ENCODE measurements around the gene PTPRJ.
"Not testable (repeated sequence)": the region's sequence is repeated elsewhere in the genome, so short reads cannot be mapped to it uniquely, and the experiment has no call there.

Gene PTPRJ

DNA sequence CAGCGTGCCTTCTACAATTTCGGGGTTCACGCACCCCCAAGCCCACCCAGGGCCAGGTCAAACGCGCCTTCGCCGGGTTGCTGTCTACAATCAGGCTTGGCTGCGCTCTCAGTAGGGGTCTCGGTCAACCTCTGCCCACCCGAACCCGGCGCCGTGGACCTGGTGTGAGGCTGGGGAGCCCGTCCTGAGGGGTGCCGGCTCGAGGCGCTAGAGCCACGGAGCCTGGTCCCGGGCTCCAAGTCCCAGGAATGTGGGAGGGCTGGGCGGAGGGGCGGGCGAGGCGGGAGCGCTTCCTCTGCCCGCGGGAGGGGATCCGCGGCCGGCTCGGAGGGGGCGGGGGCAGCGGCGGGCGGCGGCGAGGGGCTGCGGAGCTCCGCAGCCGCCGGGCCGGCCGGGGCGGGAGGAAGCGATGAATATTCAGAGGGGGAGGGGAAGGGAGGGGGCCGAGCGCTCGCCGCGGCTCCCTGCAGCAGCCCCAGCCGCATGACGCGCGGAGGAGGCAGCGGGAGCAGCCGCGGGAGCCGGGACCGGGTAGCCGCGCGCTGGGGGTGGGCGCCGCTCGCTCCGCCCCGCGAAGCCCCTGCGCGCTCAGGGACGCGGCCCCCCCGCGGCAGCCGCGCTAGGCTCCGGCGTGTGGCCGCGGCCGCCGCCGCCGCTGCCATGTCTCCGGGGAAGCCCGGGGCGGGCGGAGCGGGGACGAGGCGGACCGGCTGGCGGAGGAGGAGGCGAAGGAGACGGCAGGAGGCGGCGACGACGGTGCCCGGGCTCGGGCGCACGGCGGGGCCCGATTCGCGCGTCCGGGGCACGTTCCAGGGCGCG, at the start of gene PTPRJ:
PTPRJ (plus strand) TSS at position 472 of the 819 bp plus-strand sequence. CDS start 354 bp downstream, outside the sequence.
- FAIRE-seq: no peak

DNA sequence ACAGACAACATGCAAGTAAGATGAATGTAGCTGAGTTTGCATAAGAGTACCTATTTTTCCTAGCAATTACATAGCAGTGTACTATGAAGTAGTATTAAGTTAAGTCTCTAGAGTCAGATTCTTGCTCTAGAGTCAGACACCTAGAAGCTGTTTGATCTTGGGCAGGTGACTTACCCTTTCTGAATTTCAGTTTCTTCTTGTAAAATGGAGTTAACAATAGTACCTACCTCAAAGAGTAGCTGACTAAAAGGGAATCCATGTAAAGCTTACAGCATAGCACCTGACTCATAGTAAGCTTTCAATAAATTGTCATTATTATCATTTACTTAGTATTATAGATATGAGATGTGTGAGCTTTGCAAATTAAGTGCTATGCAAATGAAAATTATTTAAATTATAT, 47.8 kb upstream of the PTPRJ start:
- no peak for FAIRE-seq

DNA sequence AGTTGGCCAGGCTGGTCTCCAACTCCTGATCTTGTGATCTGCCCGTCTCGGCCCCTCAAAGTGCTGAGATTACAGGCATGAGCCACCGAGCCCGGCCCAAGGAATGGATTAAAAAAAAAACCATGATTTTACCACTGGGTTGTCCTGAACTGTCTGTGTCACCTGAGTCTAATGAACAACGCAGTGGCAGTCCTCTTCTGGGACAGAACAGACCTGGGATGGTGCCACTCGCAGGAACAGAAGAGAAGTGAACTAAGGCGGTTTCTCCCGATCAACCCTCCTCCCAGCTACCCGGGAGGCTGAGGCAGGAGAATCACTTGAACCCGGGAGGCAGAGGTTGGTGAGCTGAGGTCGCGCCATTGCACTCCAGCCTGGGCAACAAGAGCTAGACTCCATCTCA, 46.6 kb upstream of the PTPRJ start:
- not testable (repeated sequence) for FAIRE-seq

DNA sequence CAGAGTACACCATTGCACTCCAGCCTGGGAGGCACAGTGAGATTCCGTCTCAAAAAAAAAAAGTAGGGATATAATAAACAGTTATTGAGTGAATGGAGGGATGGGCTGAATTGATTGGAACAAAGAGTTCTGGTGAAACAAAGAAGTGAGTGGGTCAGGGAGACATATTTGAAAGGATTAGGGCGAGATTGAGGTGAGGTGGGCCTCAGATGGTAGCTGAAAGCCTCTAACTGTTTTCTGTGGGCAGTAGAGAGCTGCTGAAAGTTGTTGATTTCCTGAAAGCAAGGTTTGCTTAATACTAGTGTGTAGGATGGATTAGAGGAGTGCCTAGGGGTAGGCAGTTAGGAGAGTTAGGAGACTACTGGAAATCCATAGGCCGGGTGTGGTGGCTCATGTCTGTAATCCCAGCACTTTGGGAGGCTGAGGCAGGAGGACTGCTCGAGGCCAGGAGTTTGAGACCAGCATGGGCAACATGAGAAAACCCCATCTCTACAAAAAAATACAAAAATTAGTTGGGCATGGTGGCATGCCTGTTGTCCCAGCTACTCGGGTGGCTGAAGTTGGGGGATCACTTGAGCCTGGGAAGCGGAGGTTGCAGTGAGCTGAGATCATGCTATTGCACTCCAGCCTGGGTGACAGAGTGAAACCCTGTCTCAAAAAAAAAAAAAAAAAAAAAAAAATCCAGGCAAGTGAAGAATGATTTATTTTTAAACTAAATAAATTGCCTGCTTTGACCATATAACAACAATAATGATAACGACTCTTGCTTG, 41.4 kb upstream of the PTPRJ start:
- no peak for FAIRE-seq

DNA sequence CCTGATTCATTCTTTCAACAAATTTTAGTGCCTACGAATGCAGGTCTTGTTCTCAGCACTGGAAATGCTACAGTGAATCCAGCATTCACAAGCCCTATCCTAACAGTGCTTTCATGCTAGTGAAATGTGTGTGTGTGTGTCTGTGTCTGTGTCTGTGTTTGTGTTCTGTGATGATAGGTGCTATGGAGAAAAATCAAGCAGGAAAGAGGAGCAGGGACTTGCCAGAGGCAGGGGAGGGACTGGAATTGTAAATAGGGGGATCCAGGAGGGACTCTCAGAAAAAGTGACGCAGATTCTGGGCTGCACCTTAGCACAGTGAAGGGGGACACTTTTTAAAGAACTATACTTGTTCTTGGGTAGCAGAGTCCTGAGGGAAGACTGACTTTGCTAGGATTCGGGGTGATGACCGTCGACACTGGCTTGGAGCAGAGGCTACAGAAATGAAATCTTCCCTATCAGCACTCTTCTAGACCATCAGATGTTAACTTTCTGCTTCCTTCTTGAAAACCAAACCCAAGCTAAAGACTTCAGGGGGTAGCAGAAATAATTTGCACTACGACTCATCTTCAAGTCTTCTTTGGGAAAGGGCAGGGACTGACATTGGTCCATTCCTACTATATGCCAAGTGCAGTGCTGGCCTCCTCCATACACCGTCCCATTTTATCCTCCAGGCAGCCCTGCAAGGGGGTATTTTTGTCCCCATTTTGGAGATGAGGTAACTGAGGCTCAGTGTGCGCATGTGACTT, 39.3 kb upstream of the PTPRJ start:
- no peak for FAIRE-seq

DNA sequence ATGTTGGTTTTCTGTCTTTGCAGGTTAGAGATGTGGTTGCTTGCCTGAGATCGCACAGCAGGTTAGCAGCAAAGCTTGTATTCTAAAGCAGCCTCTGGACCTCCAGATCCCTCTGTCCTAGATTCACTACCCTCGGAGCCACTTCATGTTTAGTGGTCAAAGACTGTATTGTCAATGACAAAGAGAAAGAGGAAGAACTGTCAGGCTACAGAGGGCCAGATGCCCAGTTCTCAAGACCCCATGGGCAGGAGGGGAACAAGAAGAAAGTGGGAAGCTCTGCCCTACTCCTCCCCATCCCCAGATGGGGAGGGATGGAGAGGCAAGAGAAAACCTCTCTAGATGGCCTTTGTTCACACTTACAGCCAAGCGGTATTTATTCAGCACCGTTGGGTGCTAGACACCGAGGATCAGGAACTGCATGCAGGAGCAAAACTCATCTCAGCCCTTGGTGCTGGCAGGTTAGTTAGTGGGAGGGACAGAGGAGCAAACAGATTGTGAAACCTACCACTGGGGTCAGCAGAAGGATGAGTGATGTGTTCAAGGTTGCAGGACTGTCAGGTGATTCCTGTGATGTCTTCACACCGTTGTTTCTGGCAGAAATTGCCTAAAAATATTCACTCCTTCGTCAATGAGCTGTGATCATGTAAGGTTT, 38.3 kb upstream of the PTPRJ start:
- FAIRE-seq: no peak

DNA sequence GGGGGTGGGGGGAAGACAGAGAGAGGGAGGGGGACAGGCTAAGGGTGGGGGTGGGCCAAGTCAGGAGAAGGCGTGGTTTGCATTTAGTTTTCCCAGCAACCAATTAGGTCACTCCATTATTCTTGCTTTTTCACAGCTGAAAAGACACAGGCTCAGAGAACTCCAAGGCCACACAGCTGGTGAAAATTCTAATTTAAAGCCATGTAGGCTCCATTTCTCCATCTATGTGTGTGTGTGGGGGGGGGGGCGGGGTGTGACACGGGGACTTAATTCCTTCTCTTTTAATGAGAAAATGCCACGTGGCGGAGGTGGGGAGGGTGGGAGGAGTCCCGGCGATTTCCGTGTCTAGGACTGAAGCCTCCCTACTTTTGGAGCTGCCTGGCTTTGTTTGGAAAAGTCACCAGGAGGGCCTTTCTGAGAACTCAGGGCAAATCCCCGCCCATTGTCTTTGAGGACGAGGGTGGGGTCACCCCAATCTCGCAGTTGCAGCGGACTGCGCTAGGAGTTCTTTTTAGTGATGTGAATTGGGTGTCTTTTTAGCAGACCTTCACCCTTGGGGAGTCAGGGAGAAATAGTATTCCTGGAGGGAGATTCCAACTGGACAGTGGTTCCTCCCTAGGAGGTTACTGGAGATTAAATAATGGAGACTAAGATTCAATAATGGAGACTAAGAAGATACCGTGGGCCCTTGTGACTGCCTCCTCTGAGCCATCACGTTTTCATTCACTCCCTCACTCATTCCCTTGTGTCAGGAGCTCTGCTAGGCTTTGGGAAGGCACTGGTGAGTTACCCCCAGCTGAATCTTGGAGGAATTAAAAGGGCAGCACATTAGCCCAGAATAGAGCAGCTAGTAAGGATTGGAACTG, 36.4 kb upstream of the PTPRJ start:
- no peak for FAIRE-seq

DNA sequence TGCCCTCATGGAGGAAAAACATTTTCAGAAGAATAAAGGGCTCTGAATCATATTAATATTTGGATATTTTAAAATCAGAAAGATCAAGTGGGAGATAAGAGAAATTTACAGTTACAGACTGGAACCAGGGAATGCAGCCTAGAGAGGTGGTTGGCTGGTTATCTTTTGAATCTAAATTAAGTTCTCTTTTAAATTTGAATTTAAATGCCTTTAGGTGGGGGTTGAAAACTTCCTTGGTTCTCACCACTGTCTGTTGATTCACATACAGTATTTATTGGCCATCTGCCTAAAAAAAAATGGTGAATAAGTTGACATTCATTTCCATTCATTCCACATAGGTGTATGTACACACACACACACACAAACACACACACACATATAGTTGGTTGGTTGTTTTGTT, 35.7 kb upstream of the PTPRJ start:
- FAIRE-seq: no peak

DNA sequence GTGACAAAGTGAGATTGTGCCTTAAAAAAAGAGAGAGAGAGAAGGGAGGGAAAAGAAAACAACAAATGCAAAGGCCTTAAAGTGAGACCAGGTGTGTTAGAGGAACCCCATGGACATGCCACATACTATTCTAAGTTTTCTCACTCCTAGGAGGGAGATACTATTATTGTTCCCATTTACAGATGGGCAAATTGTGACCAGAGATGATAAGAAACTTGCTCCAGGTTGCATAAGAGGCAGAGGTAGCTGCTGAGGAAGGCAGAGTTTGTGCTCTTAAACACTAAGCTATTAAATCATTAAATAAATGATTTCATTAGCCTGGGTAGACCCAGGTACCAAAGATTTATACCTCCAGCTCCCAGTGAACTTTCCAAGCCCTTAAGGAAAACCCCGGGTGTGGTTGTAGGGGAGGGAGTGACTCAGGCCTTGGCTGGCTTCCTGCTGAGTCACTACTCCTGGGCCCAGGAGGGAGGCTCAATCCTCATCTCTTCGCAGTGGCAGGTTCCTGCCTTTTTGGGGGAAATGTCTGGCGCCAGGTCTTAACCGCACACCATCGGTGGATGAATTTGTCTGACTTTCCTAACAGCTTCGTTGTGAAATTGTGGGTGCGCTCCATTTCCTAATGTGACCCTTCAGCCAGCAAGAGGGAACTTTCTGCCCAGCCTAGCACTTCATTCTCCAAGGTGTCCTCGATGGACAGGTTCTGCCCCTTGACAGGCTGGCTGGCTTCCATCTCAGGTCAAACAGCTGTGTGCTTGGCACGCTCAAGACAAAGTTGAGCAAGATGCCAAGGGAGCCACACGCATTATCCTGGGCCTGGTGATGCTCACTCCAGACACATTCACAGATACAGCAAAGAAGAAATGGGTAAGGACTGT, 33.4 kb upstream of the PTPRJ start:
- FAIRE-seq: no peak

DNA sequence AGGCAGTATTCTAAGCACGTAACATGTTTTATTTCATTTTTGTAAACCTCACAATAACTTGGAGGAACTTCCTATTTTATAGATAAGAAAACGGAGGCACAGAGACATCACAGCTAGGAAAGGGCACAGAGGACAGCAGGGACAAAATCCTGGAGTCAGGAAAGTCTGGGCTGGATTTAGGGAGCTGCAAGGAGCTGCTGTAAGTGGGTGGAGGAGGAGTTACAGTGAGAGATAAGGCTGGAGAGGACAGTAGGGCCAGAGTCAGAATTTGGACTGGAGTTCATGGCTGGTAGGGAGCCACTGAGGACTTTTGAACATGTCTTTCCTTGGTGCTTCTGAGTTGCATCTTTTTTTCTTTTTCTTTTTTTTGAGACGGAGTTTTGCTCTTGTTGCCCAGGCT, 32.2 kb upstream of the PTPRJ start:
- FAIRE-seq: no peak

DNA sequence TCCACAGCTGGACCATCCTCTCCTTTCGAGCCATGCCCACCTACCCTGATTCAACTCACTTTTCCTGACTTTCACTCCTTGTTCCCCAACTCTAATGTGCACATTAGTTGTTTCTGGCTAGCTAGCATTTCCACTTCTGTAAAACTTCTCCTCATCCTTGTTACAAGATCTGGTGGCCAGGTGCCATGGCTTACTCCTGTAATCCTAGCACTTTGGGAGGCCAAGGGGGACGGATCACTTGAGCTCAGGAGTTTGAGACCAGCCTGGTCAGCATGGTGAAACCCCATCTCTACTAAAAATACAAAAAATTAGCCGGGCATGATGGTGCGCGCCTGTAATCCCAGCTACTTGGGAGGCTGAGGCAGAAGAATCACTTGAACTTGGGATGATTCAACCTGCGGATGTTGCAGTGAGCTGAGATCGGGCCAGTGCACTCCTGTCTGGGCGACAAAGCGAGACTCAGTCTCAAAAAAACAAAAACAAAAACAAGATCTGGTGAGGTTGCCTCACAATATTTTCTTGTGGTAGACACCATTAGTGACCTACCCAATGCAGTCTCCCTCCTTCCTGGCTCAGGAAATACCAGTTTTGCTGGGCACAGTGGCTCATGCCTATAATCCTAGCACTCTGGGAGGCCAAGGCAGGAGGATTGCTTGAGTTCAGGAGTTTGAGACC, 31.2 kb upstream of the PTPRJ start:
- FAIRE-seq: not testable (repeated sequence)

DNA sequence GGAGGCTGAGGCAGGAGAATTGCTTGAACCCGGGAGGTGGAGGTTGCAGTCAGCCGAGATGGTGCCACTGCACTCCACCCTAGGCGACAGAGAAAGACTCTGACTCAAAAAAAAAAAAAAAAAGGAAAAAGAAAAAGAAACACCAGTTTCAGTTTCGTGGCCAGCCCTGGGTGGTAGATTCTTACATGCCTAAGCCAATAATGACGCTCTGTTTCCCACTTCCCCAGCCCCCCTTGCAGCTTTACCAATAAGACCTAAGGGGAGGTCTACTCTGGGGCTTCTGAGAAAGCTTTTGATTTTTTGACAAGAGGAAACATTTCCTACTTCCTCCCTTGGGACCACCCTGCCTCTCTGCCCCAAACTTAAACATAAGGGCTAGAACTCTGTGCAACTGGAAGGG, 30.0 kb upstream of the PTPRJ start:
- FAIRE-seq: no peak

DNA sequence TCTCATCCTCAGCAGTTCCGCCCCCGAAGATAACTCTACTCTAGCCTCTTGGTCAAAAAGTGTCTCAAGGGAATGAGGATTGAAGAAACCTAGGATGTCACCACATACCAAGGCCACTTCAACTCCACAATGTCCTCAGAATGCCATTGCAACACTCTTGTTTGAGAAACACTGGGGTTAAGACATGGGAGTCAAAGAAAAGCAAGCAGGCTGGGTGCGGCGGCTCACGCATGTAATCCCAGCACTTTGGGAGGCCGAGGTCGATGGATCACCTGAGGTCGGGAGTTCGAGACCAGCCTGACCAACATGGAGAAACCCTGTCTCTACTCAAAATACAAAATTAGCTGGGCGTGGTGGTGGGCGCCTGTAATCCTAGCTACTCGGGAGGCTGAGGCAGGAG, 28.9 kb upstream of the PTPRJ start:
- not testable (repeated sequence) for FAIRE-seq

DNA sequence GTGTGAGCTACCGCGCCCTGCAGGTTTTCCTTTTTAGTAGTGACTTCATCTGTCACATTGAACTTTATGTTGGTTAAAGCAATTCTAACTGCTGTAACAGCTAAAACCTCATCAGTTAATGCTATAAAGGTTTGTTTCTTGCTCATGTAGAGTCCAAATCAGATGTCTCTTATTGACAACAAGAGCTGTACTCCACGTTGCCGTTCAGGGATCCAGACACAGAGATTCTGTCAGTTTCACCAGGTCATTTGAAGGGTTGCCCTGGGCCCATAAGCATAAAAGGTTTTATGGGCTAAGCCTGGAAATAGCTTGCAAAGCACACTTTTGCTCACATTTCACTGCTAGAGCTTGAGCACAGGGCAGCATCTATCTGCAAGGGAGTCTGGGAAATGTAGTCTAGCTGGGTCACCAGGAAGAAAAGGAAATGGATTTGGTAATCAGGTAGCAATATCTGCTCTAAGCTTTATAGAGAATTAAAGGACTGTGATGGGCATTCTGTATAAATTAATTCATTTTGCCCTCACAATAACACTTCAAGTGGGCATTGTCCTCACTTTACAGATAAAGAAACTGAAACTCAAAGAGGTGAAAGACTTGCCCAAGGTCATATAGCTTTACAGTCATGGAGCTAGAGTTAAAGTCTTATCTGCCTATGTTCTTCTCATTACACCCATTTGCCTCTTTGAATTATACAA, 25.2 kb upstream of the PTPRJ start:
- no peak for FAIRE-seq

DNA sequence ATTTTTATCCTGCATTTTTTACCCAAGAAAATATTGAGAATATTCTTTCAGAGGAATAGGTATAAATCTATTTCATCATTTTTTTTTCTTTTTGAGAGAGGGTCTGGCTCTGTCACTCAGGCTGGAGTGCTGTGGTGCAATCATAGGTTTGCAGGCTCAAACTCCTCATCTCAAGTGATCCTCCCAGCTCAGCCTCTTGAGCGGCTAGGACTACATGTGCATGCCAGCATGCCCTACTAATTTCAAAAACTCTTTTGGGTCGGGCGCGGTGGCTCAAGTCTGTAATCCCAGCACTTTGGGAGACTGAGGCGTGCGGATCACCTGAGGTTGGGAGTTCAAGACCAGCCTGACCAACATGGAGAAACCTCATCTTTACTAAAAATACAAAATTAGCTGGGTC, 20.3 kb upstream of the PTPRJ start:
- no peak for FAIRE-seq

DNA sequence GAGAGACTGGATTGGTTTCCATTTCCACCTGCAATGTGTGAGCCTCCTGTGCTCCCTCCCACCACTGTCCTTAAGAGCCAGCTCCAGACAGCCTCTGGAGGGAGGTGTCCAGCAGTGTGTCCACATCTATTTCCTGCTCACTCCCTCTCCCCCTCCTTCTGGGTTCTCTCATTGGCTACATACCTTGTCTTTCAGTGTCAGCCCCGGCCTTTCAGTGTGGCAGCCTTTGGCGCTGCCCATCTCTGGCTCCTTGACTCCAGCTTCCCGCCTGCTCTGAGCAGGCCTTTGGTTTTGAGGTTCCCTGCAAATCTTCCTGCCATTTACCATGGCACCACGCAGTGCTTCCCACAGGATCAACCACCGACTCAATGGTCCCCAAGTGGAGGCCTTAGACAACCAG, 19.0 kb upstream of the PTPRJ start:
- FAIRE-seq: no peak

DNA sequence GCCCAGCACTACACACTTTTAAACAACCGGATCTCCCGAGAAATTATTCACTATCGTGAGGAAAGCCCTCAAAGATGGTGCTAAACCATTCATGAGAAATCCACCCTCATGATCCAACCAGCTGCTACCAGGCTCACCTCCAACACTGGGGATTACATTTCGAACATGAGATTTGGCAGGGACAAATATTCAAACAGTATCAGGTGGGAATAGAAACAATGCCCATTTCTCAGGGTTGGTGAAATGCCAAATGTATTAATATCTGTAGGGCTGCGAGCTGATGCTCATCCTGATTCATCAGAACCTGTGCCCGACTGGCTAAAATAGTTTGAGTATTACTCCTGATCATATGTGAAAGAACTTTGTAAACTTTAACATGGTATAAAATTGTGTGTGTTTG, 15.8 kb upstream of the PTPRJ start:
- FAIRE-seq: no peak

DNA sequence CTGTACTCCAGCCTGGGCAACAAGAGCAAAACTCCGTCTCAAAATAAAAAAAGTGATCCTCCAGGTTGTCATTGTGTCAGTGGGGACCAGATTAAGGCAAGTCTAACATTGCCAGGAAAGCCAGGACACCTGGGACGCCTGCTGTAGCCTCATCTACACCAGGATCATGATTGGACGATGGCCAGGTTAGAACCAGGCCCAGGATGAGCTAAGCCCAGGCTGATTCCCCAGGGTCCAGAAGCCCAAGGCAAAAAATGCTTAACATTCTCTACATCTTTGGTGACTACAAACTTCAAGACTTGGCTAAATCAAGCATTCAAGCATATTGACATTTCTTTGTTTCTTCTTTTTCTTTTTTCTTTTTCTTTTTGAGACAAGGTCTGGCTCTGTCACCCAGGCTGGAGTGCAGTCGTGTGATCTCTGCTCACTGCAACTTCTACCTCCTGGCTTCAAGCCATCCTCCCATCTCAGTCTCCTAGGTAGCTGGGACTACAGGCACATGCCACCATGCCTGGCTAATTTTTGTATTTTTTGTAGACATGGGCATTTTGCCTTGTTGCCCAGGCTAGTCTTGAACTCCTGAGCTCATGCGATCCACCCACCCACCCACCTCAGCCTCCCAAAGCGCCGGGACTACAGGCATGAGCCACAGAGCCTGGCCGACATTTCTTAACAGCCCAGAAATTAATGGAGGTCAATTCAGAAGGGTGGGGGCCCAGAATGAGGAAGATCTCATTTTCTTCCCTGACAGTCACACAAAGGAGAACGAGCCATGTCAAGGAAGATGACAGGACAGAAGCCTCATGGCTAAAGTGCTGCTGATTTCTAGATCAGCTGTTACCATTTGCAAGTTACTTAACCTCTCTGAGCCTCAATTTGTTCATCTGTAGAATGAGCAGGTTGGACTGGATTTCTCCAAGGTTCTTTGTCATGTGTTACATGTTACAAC, 12.5 kb upstream of the PTPRJ start:
- FAIRE-seq: no peak

DNA sequence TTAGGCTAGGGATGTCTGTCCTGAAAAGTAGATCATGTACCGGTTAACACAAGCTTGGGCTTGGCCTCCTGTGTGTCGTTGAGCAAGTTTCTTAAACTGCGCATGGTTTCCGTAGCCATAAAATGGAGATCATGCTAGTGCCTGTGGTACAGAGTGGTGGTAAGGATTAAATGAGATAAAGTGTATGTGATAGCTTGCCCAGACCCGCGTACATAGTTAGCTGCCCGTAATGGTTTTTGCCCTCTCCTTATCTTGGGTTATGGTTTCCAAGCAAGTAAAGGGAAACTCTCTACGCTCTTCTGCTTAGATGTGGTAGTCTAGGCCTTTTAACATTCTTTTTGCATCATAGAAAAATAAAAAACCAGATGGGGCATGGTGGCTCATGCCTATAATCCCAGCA, 11.0 kb upstream of the PTPRJ start:
- no peak for FAIRE-seq
